Activated CD4-positive, alpha-beta T cell treated with anti-CD3 and anti-CD28 coated beads, Interleukin-2, amount 50 U/mL, for 24 hours (primary cell): ENCODE results near the gene SNRPB.
"Not testable (repeated sequence)": the region's sequence is repeated elsewhere in the genome, so short reads cannot be mapped to it uniquely, and the experiment has no call there.

ENCODE experiments used
- DNase-seq, 2 donors: peaks; one replicate each; pipeline ENCODE4 v3.0.0-alpha.2; 2020; ENCODE audit warnings: low read depth in 1 of 2, low spot score in 1 of 2

Gene SNRPB

GRCh38 chr20:2470423-2471193 lies at the start of gene SNRPB:
Gene SNRPB (minus strand): TSS chr20:2470789. CDS start chr20:2470690, 99 bp downstream.
- peak; percentile 92 to 96 for DNase-seq

GRCh38 chr20:2519115-2519809 lies 48.7 kb upstream of the SNRPB start:
- no peak for DNase-seq

GRCh38 chr20:2518558-2518957 lies 48.0 kb upstream of the SNRPB start:
- no peak for DNase-seq

- DNase-seq = no peak
Measured at GRCh38 chr20:2518096-2518495, 47.5 kb upstream of the SNRPB start.

GRCh38 chr20:2516399-2516798 lies 45.8 kb upstream of the SNRPB start:
- no peak for DNase-seq

- DNase-seq = no peak
Measured at GRCh38 chr20:2515203-2515602, 44.6 kb upstream of the SNRPB start.

GRCh38 chr20:2509794-2510193 lies 39.2 kb upstream of the SNRPB start:
- no peak for DNase-seq

- no peak for DNase-seq
Measured at GRCh38 chr20:2509468-2509781, 38.8 kb upstream of the SNRPB start.

- peak; percentile 63 to 75 for DNase-seq
Measured at GRCh38 chr20:2508631-2509467, 38.3 kb upstream of the SNRPB start, which contains the start of gene ZNF343. Gene ZNF343 (minus strand): TSS chr20:2508915. CDS start chr20:2493895, 15,020 bp downstream.

- no peak for DNase-seq
Measured at GRCh38 chr20:2507875-2508630, 37.5 kb upstream of the SNRPB start.

GRCh38 chr20:2507464-2507863 lies 36.9 kb upstream of the SNRPB start:
- no peak for DNase-seq

GRCh38 chr20:2506426-2506825 lies 35.8 kb upstream of the SNRPB start:
- not testable (repeated sequence) for DNase-seq

GRCh38 chr20:2504803-2505202 lies 34.2 kb upstream of the SNRPB start:
- not testable (repeated sequence) for DNase-seq

GRCh38 chr20:2502808-2503384 lies 32.3 kb upstream of the SNRPB start:
- DNase-seq = not testable (repeated sequence)

- DNase-seq = no peak
Measured at GRCh38 chr20:2485661-2486060, 15.1 kb upstream of the SNRPB start.

- DNase-seq = no peak
Measured at GRCh38 chr20:2485080-2485479, 14.5 kb upstream of the SNRPB start.

- no peak for DNase-seq
Measured at GRCh38 chr20:2483504-2483903, 12.9 kb upstream of the SNRPB start.

- no peak for DNase-seq
Measured at GRCh38 chr20:2480381-2480780, 9.8 kb upstream of the SNRPB start.

- DNase-seq = no peak
Measured at GRCh38 chr20:2476742-2477615, 6.4 kb upstream of the SNRPB start.
